T-helper 1 cell treated with Interleukin-12 subunit alpha and Interleukin-12 subunit beta and Interleukin-4 antibody, amounts not matched to agents 30 ng/mL and 1 ng/mL, for 36 hours (primary cell): Measurements from ENCODE around the gene GIMAP4. TPM values are rescaled to one million over a fixed set of nuclear protein-coding genes. Genes with fewer than 3 reads are reported as not detected.

Experiments
- total RNA-seq: library from RNA; stranded (reverse); gene quantifications from 2 replicates; pipeline ENCODE4 v1.2.3, GENCODE V29; 2022

Gene GIMAP4
- total RNA-seq, 1 donor from 2014 or later, result 476 TPM

Other genes starting within 250 kb of the GIMAP4 start
- 40.2 and 41.6 TPM in 2 replicates for gene LRRC61, start 244.0 kb upstream of the GIMAP4 start, total RNA-seq
- 12.8 and 14.1 TPM in 2 replicates for gene ACTR3C, start 243.8 kb upstream of the GIMAP4 start, total RNA-seq
- not detected in 2 replicates for gene RARRES2, start 225.8 kb upstream of the GIMAP4 start, total RNA-seq
- 59.1 and 64.1 TPM in 2 replicates for gene REPIN1, start 198.6 kb upstream of the GIMAP4 start, total RNA-seq
- gene ZNF775, start 188.1 kb upstream of the GIMAP4 start, total RNA-seq, result 6.2 and 6.3 TPM in 2 replicates
- 54.3 and 54.5 TPM in 2 replicates for gene GIMAP8, start 116.8 kb upstream of the GIMAP4 start, total RNA-seq
- 291 and 306 TPM in 2 replicates for gene GIMAP7, start 52.5 kb upstream of the GIMAP4 start, total RNA-seq
- gene GIMAP6, start 65.0 kb downstream of the GIMAP4 start, total RNA-seq, result 167 and 170 TPM in 2 replicates
- 95.5 and 101 TPM in 2 replicates for gene GIMAP2, start 118.3 kb downstream of the GIMAP4 start, total RNA-seq
- 27.2 and 27.3 TPM in 2 replicates for gene GIMAP1, start 149.2 kb downstream of the GIMAP4 start, total RNA-seq
- gene GIMAP5, start 170.0 kb downstream of the GIMAP4 start, total RNA-seq, result 242 and 253 TPM in 2 replicates
- not detected in 2 replicates for gene TMEM176B, start 233.0 kb downstream of the GIMAP4 start, total RNA-seq
- gene TMEM176A, start 233.4 kb downstream of the GIMAP4 start, total RNA-seq, result not detected in 2 replicates